GM21390 (cell line): ENCODE results near the gene CDH23.

ENCODE experiments used
- ATAC-seq: cut with Tn5 transposase; IDR thresholded peaks from one replicate; pipeline ENCODE4 v1.9.1; 2021; ENCODE audit not compliant: unreplicated experiment

CDH23 gene

DNA sequence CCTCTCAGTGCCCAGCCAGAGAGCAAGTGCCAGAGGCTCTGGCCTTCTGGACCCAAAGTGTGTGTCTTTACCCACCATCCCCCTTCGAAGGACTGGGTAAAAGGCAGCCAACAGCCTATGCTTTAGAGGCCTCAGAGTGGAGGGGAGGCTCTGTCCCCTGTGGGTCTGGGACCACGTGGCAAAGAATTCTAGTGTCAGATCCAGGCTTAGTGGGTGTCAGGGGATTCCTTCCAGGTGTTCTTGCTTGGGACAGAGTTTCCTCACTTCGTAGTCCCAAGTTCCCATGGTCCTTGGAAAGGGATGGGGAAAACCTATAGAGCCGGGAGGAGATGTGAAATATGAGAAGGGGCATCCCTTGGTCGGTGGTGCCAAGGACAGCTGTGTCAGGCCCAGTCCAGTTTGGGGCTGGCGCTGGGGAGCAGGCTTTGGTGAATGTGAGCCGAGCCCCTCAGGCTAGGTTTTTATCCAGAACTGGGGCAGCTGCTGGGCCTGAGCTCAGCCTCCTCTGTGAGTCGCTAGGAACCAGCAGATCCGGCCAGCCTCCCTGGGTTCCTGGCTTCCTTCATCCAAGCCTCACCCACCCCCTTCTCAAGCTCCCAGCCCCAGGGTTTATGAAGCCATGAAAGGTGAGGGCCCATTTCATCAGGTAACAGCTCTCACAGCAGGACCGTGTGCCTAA is 251.7 kb downstream of the CDH23 start:
- ATAC-seq = no peak

- ATAC-seq = no peak
These were observed 252.2 kb downstream of the CDH23 start for GRCh38 chr10:71648933-71649320.

DNA sequence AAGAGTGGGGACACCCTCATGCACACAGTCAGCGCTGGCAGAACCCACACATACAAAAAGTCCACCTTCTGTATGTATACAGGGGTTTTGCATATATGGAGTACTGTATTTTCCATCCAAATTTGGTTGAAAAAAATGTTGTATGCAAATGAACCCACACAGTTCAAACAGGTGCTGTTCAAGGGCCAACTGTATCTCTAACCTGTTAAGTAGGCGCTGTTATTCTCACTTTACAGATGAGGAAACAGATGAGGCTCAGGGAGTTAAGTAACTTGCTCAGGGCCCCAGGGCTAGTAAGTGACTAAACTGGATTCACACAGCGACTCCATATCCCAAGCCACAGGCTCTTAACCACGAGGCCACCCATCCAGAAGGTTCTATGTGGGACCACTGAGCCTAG is 252.9 kb downstream of the CDH23 start:
- ATAC-seq = no peak

GRCh38 chr10:71650397-71650796 is 253.7 kb downstream of the CDH23 start:
- no peak for ATAC-seq

DNA sequence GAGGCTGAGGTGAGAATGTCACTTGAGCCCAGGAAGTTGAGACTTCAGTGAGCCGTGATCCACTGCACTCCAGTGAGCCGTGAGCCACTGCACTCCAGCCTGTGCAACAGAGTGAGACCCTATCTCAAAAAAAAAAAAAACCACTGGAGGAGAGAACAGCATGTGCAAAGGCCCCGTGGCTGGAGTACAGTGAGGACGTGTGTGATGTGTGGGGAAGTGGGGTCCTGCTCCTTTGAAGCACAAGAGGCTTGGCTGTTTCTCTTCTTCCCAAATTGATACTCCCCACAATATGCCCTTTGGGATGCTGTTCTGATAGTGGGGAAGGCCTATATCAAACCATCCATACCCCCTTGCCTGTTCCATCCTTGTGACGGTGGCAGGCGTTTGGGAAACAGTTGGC is 254.7 kb downstream of the CDH23 start:
- ATAC-seq = no peak

DNA sequence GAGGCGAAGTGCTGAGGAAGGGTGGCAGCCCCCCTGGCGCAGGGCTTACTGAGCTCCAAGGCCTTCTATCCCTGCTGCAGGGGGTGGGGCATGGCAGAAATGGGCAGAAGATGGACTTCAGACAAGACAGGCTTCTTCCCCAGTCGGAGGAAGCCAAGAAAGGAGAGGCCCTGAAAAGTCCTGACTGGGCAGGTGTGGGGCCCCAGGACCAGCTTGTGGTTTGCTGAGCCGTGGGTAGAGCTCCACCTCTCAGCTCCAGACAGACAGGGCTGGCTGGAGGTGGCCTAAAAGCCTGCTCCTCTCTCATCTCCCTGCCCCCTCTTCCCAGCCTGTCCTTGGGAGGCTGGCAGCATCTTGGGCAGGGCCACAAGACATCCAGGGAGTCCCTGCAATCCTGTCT is 255.2 kb downstream of the CDH23 start:
- no peak for ATAC-seq

GRCh38 chr10:71653044-71653443 is 256.3 kb downstream of the CDH23 start:
- ATAC-seq = no peak

DNA sequence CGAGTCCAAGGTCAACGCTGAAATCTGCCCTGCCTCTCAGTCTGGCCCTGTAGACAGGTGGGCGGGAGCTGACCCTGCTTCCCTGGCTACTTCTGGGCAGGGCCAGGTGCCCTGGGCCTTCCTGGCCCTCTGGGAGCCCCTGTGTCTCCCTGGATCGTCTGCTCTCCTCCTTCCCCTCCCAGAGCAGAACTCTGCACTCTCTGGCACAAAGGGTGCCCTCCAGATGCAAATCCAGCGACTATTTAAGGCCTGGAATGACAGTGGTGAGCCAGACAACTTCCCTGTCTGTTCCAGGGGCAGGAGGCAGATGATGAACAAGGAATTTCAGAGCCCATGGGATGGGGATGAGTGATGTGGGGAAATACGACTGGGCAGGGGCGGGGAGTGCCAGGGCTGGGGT is 259.5 kb downstream of the CDH23 start:
- no peak for ATAC-seq

- no peak for ATAC-seq
These were observed 261.1 kb downstream of the CDH23 start for GRCh38 chr10:71657604-71658466.

- no peak for ATAC-seq
These were observed 261.7 kb downstream of the CDH23 start for GRCh38 chr10:71658467-71658745.

- ATAC-seq = no peak
These were observed 262.5 kb downstream of the CDH23 start for GRCh38 chr10:71659111-71659634.

- ATAC-seq = no peak
These were observed 263.0 kb downstream of the CDH23 start for GRCh38 chr10:71659737-71660136.

GRCh38 chr10:71660313-71660712 is 263.6 kb downstream of the CDH23 start:
- ATAC-seq = no peak

- no peak for ATAC-seq
These were observed 264.4 kb downstream of the CDH23 start for GRCh38 chr10:71661060-71661622.

DNA sequence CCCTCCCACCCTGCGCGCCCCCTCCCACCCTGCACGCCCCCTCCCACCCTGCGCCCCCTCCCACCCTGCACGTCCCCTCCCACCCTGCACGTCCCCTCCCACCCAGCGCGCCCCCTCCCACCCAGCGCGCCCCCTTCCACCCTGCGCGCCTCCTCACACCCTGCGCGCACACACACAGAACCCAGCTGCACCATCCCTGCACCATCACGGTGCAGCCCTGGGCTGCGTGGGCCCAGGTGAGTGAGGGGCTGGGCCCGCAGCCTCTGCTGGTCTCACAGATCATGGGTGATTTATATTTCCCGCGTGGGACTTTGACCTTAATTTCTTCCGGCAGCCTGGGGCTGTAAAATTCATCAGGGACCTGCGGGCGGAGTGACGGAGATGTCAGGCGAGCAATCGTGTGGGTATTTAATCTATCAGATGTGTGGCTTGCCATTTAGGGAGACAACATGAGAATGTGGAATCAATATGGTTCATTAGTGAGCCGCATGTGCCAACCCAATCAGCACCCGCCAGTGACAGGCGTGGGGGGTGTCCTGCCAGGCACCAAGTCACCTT is 265.1 kb downstream of the CDH23 start:
- ATAC-seq = no peak

- no peak for ATAC-seq
These were observed 266.6 kb downstream of the CDH23 start for GRCh38 chr10:71663311-71663710.

- ATAC-seq = no peak
These were observed 267.9 kb downstream of the CDH23 start for GRCh38 chr10:71664585-71664984.

DNA sequence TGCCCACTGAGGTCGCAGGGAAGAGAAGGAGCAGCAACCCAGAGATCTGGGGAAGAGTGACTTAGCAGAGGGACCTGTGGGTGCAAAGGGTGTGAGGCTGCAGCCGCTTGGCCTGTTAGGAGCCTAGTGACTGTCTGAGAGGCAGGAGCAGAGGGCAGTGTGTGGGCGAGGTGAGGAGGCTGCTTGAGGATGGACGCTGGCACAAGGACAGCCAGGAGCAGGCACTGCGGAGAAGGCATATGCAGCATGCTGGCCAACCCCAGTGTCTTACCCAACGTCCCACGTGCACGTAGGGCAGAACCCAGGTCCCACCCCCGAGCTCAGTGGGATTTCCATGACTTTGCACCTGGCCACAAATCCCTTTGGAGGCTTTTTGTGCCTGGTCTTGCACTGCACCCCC is 268.7 kb downstream of the CDH23 start:
- ATAC-seq = no peak

GRCh38 chr10:71666639-71667386 is 270.1 kb downstream of the CDH23 start:
- ATAC-seq = no peak

- ATAC-seq = no peak
These were observed 270.6 kb downstream of the CDH23 start for GRCh38 chr10:71667387-71667752.
